Glomerular endothelial cell (primary cell): ENCODE data around the gene PROCA1. TPM values are rescaled to one million over a fixed set of nuclear protein-coding genes. Genes with fewer than 3 reads are reported as not detected.
"Not testable (repeated sequence)": the region's sequence is repeated elsewhere in the genome, so short reads cannot be mapped to it uniquely, and the experiment has no call there.

Source experiments
- DNase-seq: peaks from one replicate; pipeline ENCODE4 v3.0.0-alpha.2; 2011; ENCODE audit warnings: low read depth, low spot score; ENCODE audit errors: extremely low read depth
- total RNA-seq: library from RNA; depleted of rRNA; stranded (reverse); fragments of >200 nt; gene quantifications from 2 replicates; pipeline ENCODE4 v1.2.3, GENCODE V29; 2015

Gene PROCA1
- total RNA-seq, 1 donor from 2014 or later: 0.23 TPM

GRCh38 chr17:28744972-28745785 is 33.5 kb upstream of the PROCA1 start:
- DNase-seq: no peak

GRCh38 chr17:28744104-28744971 is 32.6 kb upstream of the PROCA1 start:
- no peak for DNase-seq

- DNase-seq: no peak
Measured at GRCh38 chr17:28743243-28744103, 31.8 kb upstream of the PROCA1 start, which contains the start of gene TRAF4. Gene TRAF4, plus strand, starts transcription at chr17:28744011. Its CDS starts 102 bp downstream, at chr17:28744113.

GRCh38 chr17:28741358-28742349 is 30.0 kb upstream of the PROCA1 start:
- DNase-seq: no peak

- no peak for DNase-seq
Measured at GRCh38 chr17:28740406-28741357, 29.0 kb upstream of the PROCA1 start.

GRCh38 chr17:28738680-28739384 is 27.1 kb upstream of the PROCA1 start:
- DNase-seq: no peak

- no peak for DNase-seq
Measured at GRCh38 chr17:28737770-28738679, 26.3 kb upstream of the PROCA1 start.

- DNase-seq: no peak
Measured at GRCh38 chr17:28737316-28737715, 25.6 kb upstream of the PROCA1 start.

- DNase-seq: not testable (repeated sequence)
Measured at GRCh38 chr17:28735913-28736769, 24.5 kb upstream of the PROCA1 start.

- no peak for DNase-seq
Measured at GRCh38 chr17:28735242-28735722, 23.6 kb upstream of the PROCA1 start.

- DNase-seq: no peak
Measured at GRCh38 chr17:28734712-28735241, 23.1 kb upstream of the PROCA1 start.

- no peak for DNase-seq
Measured at GRCh38 chr17:28733346-28733745, 21.7 kb upstream of the PROCA1 start.

- no peak for DNase-seq
Measured at GRCh38 chr17:28729950-28730330, 18.3 kb upstream of the PROCA1 start.

GRCh38 chr17:28728364-28729200 is 16.9 kb upstream of the PROCA1 start, which contains the start of gene NEK8:
Gene NEK8, plus strand, starts transcription at chr17:28728788. Its CDS starts 26 bp downstream, at chr17:28728814.
- DNase-seq: no peak
